H1 (cell line): ENCODE measurements around the gene KIAA1671. TPM values are rescaled to one million over a fixed set of nuclear protein-coding genes. Genes with fewer than 3 reads are reported as not detected.

Experiments
- BRCA1 ChIP-seq: IDR thresholded peaks from 2 replicates; pipeline ENCODE4 v1.6.1; 2012; ENCODE audit warnings: low read depth, low read length, improper control_type of control experiment
- EGR1 ChIP-seq: IDR thresholded peaks from 2 replicates; pipeline ENCODE4 v1.6.1; 2011; ENCODE audit warnings: low read depth, low read length, borderline replicate concordance
- SRF ChIP-seq: IDR thresholded peaks from 2 replicates; pipeline ENCODE4 v1.6.1; 2011; ENCODE audit warnings: mild to moderate bottlenecking, low read depth, low read length, moderate library complexity
- polyA plus RNA-seq, 7 experiments: library from polyadenylated mRNA; depleted of rRNA in 3 of 7; stranded (reverse) in 5 of 7; unstranded in 2 of 7; fragments of >200 nt in 5 of 7; fragments of 200-250 nt in 2 of 7; gene quantifications; 1 replicate in 5 of 7; 2 replicates in 1 of 7; 4 replicates in 1 of 7; pipeline versions ENCODE4 v1.2.1 to v1.2.3, GENCODE V29; 2011 to 2013; ENCODE audit warnings: missing spikeins in 2 of 7, mixed read lengths in 2 of 7
- total RNA-seq: library from RNA; stranded (reverse); fragmentation: NEBNext Ultra II Directional; extraction: Animal tissue kit (Norgen Biotek cat#: 25700); gene quantifications from 2 replicates; pipeline ENCODE4 v1.2.1, GENCODE V29; 2021

KIAA1671 gene
- total and polyA plus RNA-seq, 2 of the 8 experiments (the other 6 are each of a cell fraction or from before 2014, with no cell fraction given): 6.4 to 23.9 TPM

DNA sequence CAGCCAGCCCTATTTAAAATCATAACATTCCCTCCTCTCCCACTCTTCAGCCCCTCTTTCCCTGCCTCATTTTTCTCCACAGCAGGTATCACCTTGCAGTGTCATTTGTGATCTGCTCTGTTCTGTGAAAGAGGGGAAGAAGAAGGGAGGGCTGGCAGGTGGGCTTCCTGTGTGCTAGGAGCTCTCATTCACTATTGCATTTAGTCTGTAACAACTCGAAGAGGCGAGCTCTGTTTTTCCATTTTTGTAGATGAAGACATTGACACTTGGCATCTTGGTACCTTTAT lies 195.1 kb downstream of the KIAA1671 start (continued):
- TF ChIP-seq SRF (no peak), EGR1 (no peak), BRCA1 (no peak)
